DND-41 (cell line): ENCODE results near the gene MAP3K5.

ENCODE experiments used
- ATAC-seq: fragments of 200-7000 bp; cut with Tn5 transposase; 3 replicates; pipeline ENCODE4 v1.9.1; 2021; ENCODE audit warnings: low read depth; ENCODE audit not compliant: insufficient read depth
- DNase-seq: peaks from one replicate; pipeline ENCODE4 v3.0.0-alpha.2; 2020
- H2AFZ ChIP-seq: 2 replicates; pipeline ENCODE4 v1.6.0; 2012; ENCODE audit warnings: low read depth, low read length
- H3K27ac ChIP-seq: 2 replicates; pipeline ENCODE4 v1.5.1; 2012; ENCODE audit warnings: low read length, inconsistent platforms
- H3K27me3 ChIP-seq: fragments of 200-600 bp; sonication (generic); 2 replicates; pipeline ENCODE4 v1.6.0; 2012; ENCODE audit warnings: low read length, mild to moderate bottlenecking, inconsistent platforms; ENCODE audit not compliant: insufficient read depth, poor library complexity
- H3K36me3 ChIP-seq: 2 replicates; pipeline ENCODE4 v1.5.1; 2012; ENCODE audit warnings: low read length, inconsistent platforms; ENCODE audit not compliant: insufficient read depth
- H3K4me1 ChIP-seq: 2 replicates; pipeline ENCODE4 v1.5.1; 2012; ENCODE audit warnings: mild to moderate bottlenecking, low read length; ENCODE audit not compliant: insufficient read depth
- H3K4me2 ChIP-seq: 2 replicates; pipeline ENCODE4 v1.6.0; 2012; ENCODE audit warnings: mild to moderate bottlenecking, moderate library complexity, low read length, inconsistent platforms; ENCODE audit not compliant: insufficient read depth
- H3K4me3 ChIP-seq, 2 experiments: fragments of 200-600 bp in 1 of 2; shearing (Covaris generic) in 1 of 2; 2 replicates each; pipeline ENCODE4 v1.5.1; 2012 to 2016; ENCODE audit warnings: inconsistent platforms in 2 of 2, low read length in 2 of 2, mild to moderate bottlenecking in 2 of 2, low read depth in 1 of 2, moderate library complexity in 1 of 2
- H3K79me2 ChIP-seq: 2 replicates; pipeline ENCODE4 v1.6.0; 2012; ENCODE audit warnings: low read length, inconsistent platforms; ENCODE audit not compliant: insufficient read depth
- H3K9ac ChIP-seq: 2 replicates; pipeline ENCODE4 v1.6.0; 2012; ENCODE audit warnings: low read depth, mild to moderate bottlenecking, inconsistent platforms, low read length, moderate library complexity
- H3K9me3 ChIP-seq: 2 replicates; pipeline ENCODE4 v1.5.1; 2012; ENCODE audit warnings: low read length, moderate library complexity, mild to moderate bottlenecking, inconsistent platforms; ENCODE audit not compliant: insufficient read depth, severe bottlenecking
- H4K20me1 ChIP-seq: 2 replicates; pipeline ENCODE4 v1.6.0; 2012; ENCODE audit warnings: low read length; ENCODE audit not compliant: insufficient read depth
- EZH2 ChIP-seq: IDR thresholded peaks from 3 replicates; pipeline ENCODE4 v1.6.1; 2012; ENCODE audit warnings: borderline replicate concordance, low read depth, mild to moderate bottlenecking, moderate library complexity, low read length, inconsistent platforms; ENCODE audit not compliant: severe bottlenecking
- TF ChIP-seq, protein P1 (sequence below): IDR thresholded peaks from 2 replicates; pipeline ENCODE4 v1.5.1; 2012; ENCODE audit warnings: borderline replicate concordance, low read length, moderate library complexity, mild to moderate bottlenecking; ENCODE audit not compliant: poor library complexity, severe bottlenecking; ENCODE audit errors: extremely low read depth

Gene MAP3K5

DNA sequence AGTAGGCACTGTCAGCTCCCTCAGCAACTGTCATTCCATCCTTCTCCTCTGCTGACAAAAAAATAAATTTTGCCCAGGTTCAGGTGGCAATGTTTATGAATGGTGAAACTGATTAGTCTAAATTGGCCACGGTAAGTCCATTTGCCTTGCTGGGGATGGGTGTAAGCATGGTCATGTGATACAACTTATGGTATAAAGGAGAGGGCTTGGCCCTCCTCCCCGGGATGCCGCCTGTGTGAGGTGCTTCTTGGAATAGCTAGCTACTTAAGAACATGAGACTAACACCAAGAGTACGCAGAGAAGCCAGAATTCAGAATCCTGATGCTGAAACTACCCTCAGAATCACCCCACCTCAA is 147.7 kb downstream of the MAP3K5 start:
- Histone ChIP-seq H2AFZ (no peak overlapping the region), H3K79me2 (no peaks in the 10 kb centered on the region), H3K27me3 (no peaks in the 10 kb centered on the region), H3K36me3 (no peaks in the 10 kb centered on the region), H3K4me1 (no peaks in the 10 kb centered on the region), H3K9me3 (no peaks in the 10 kb centered on the region), H3K4me2 (no peak overlapping the region), H3K4me3 (no peak overlapping the region), H3K27ac (no peak overlapping the region), H4K20me1 (no peaks in the 10 kb centered on the region), H3K9ac (no peak overlapping the region)
- TF ChIP-seq EZH2 = no peak
- TF ChIP-seq, protein P1, sequence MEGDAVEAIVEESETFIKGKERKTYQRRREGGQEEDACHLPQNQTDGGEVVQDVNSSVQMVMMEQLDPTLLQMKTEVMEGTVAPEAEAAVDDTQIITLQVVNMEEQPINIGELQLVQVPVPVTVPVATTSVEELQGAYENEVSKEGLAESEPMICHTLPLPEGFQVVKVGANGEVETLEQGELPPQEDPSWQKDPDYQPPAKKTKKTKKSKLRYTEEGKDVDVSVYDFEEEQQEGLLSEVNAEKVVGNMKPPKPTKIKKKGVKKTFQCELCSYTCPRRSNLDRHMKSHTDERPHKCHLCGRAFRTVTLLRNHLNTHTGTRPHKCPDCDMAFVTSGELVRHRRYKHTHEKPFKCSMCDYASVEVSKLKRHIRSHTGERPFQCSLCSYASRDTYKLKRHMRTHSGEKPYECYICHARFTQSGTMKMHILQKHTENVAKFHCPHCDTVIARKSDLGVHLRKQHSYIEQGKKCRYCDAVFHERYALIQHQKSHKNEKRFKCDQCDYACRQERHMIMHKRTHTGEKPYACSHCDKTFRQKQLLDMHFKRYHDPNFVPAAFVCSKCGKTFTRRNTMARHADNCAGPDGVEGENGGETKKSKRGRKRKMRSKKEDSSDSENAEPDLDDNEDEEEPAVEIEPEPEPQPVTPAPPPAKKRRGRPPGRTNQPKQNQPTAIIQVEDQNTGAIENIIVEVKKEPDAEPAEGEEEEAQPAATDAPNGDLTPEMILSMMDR = no peak
- DNase-seq = no peak
- no peak for ATAC-seq

DNA sequence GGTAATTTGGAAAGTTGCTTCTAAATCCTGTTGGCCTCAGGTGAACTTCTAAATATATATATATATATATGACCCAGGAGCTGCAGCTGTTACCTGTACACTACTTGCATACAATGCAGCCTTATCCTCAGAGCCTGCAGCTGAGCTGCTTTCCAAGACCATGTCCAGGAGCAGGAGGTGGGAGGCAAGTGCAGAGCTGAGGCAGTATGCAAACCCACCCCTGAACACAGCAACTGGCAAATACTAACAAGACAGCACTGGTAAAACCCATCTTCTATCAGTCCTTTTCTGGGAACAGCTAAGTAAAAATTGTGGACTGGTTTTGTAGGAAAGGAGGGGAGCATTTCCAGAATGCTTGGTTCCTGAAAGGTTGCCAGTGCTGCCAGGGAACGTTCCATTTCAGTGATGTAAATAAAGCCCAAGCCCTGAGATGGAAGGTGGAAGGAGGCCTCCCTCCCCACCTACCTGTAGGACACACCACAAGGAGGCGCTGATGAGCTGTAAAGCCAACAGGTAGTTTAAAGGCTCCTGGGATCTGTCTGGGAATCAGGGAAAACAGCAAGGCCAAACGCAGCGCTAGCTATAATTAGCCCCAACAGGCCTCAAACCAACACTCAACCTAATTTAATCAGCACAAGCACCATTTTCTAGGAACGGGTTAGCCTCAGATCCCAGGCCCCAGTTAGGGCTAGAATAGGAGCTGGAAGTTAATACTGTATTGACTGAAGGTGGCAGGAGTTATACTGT is 148.3 kb downstream of the MAP3K5 start:
- H3K79me2 ChIP-seq = no peaks in the 10 kb centered on the region
- H3K9me3 ChIP-seq = no peaks in the 10 kb centered on the region
- ATAC-seq (peak; percentile 73), DNase-seq (peak; percentile 54)
- H2AFZ ChIP-seq = no peak overlapping the region
- no peaks in the 10 kb centered on the region for H3K36me3 ChIP-seq
- H3K4me2 ChIP-seq = no peak overlapping the region
- no peak overlapping the region for H3K27ac ChIP-seq
- TF ChIP-seq, protein P1 = peak; percentile 81
- TF ChIP-seq EZH2 = no peak
- no peaks in the 10 kb centered on the region for H4K20me1 ChIP-seq
- H3K4me3 ChIP-seq = no peak overlapping the region
- H3K4me1 ChIP-seq = no peaks in the 10 kb centered on the region
- H3K27me3 ChIP-seq = no peaks in the 10 kb centered on the region
- H3K9ac ChIP-seq = no peak overlapping the region

DNA sequence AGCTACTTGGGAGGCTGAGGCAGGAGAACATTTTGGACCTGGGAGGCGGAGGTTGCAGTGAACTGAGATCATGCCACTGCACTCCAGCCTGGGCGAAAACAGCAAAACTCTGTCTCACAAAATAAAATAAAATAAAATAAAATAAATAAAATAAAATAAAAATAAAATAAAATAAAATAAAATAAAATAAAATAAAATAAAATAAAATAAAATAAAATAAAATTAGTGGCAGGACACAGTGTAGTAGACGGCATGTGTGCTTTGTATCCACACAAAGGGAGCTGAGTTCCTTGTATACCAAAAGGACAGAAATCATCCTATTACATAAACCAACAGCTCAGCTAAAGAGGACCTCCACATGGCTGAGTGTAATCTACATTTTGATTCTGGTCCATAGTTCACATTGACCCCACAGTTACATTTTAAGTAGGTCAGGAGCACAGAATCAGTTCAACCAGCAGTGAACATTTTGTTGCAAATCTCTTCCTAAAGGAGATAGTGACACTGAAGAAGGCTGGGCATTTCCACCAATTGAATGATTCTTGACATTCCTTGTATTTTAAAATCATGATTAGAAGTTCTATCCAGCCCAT is 150.3 kb downstream of the MAP3K5 start:
- H3K4me1 ChIP-seq = no peaks in the 10 kb centered on the region
- H3K79me2 ChIP-seq = no peaks in the 10 kb centered on the region
- no peaks in the 10 kb centered on the region for H3K9me3 ChIP-seq
- TF ChIP-seq EZH2 = no peak
- TF ChIP-seq, protein P1 = no peak
- no peak overlapping the region for H3K27ac ChIP-seq
- H3K36me3 ChIP-seq = no peaks in the 10 kb centered on the region
- no peak overlapping the region for H2AFZ ChIP-seq
- H4K20me1 ChIP-seq = no peaks in the 10 kb centered on the region
- no peaks in the 10 kb centered on the region for H3K27me3 ChIP-seq
- no peak for ATAC-seq
- no peak overlapping the region for H3K4me2 ChIP-seq
- no peak for DNase-seq
- H3K4me3 ChIP-seq = no peak overlapping the region
- no peak overlapping the region for H3K9ac ChIP-seq
